Astrocyte of the cerebellum (primary cell): ENCODE data around the gene LAMTOR5.
"Not testable (repeated sequence)": the region's sequence is repeated elsewhere in the genome, so short reads cannot be mapped to it uniquely, and the experiment has no call there.

Experiments
- DNase-seq: peaks from one replicate; pipeline ENCODE4 v3.0.0-alpha.2; 2011; ENCODE audit warnings: low read depth
- H3K4me3 ChIP-seq: 2 replicates; pipeline ENCODE4 v1.5.1; 2011; ENCODE audit warnings: mild to moderate bottlenecking, low read depth, low read length, moderate library complexity
- in situ Hi-C: cut with HindIII; loops from 2 replicates; pipeline ENCODE4 v1.10.0; 2017; ENCODE audit warnings: low sequenced_read_pairs
- TF ChIP-seq, protein P1 (sequence below): IDR thresholded peaks from 2 replicates; pipeline ENCODE4 v1.5.1; 2012; ENCODE audit warnings: low read length, low read depth, moderate library complexity, mild to moderate bottlenecking; ENCODE audit errors: missing control alignments

Gene LAMTOR5

DNA sequence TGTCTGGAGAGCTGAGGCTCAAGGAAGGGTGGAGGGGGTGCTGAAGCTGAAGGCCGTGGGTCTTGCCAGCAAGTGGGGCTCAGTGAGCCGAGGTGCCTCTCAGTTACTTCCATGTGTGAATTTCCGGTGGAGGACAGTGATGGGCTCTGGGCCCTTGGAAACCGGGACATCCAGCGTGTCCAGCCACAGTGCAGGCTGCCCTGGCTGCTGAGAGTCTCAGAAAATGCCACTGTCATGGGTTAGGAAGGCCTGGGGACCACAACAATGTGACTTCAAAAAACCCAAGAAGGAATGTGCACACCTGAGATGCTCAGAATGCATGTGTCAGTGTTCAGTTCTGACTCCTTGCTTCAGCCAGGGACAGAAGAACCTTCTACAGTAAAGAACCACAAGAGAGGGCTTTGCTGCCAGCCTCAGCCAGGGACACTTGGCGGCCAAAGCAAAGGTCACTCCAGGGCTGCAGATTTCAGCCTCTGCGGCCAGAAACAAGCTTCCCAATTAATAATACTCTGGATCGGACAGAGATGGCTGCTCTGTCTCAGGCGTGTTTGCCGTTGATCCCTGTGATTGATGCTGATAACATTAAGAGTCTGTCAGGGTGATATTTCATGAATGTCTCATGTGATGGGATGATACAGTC lies 12.6 kb upstream of the LAMTOR5 start:
- in situ Hi-C loops = no loop called here
- no peak for DNase-seq
- H3K4me3 ChIP-seq = no peak overlapping the region
- TF ChIP-seq, protein P1, sequence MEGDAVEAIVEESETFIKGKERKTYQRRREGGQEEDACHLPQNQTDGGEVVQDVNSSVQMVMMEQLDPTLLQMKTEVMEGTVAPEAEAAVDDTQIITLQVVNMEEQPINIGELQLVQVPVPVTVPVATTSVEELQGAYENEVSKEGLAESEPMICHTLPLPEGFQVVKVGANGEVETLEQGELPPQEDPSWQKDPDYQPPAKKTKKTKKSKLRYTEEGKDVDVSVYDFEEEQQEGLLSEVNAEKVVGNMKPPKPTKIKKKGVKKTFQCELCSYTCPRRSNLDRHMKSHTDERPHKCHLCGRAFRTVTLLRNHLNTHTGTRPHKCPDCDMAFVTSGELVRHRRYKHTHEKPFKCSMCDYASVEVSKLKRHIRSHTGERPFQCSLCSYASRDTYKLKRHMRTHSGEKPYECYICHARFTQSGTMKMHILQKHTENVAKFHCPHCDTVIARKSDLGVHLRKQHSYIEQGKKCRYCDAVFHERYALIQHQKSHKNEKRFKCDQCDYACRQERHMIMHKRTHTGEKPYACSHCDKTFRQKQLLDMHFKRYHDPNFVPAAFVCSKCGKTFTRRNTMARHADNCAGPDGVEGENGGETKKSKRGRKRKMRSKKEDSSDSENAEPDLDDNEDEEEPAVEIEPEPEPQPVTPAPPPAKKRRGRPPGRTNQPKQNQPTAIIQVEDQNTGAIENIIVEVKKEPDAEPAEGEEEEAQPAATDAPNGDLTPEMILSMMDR = no peak

DNA sequence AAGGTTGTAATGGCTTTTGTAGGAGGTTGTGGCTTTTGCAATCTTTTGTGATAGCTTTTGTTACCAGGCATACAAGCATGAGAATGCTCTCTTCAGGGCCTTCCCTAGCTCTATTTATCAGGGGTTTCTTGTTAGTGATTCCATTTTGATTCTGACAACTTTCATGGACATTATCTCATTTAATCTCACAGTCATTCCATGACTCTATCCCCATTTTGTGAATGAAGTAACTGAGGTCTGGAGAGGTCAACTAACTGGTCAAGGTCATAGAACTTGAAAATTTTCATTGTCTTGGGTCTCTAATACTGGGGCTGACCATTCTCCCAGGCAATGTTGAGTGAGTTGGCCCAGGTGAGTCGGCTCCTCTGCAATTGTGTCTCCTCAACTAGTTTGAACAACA lies 11.2 kb upstream of the LAMTOR5 start:
- H3K4me3 ChIP-seq = no peak overlapping the region
- TF ChIP-seq, protein P1 = no peak
- DNase-seq = no peak
- in situ Hi-C loops = no loop called here

DNA sequence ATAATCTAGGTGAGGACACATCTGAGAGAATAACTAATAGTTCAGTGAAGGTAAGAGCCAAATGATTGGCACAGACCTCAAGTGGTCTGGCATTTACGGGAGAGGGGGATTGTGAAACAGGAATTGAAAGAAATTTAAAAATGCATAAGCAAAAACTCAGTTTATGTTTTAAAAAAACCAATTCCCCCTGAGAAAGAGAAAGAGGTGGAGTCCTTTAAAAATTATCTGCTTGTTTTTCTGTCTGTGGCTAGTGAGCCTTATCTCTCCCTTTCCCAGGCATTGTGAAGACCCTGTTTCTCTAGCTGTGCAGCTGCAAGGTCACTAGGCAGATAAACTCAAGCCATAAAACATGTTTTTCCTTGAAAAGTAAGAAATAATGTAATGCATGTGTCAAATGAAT lies 5.6 kb upstream of the LAMTOR5 start:
- DNase-seq, in situ Hi-C loops, H3K4me3 ChIP-seq: not testable (repeated sequence)

DNA sequence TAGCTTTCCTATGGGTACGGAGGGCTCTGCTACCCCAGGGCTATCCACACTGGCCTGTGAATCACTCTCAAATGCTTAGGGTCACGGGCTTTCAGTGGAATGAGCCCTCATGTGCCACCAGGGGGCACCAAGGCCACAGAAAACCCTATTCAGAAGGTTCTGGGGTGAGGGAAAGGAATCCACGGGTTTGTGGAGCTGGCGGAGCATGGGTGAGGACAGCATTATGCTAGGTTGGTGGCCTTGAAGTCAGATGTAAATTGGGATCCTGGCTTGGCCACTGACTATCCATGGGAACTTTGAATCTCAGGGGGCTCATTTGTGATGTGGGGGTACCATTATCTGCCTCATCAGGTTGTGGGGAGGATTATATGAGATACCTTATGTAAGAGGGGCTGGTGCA lies 5.1 kb upstream of the LAMTOR5 start:
- peak; percentile 18 for DNase-seq

DNA sequence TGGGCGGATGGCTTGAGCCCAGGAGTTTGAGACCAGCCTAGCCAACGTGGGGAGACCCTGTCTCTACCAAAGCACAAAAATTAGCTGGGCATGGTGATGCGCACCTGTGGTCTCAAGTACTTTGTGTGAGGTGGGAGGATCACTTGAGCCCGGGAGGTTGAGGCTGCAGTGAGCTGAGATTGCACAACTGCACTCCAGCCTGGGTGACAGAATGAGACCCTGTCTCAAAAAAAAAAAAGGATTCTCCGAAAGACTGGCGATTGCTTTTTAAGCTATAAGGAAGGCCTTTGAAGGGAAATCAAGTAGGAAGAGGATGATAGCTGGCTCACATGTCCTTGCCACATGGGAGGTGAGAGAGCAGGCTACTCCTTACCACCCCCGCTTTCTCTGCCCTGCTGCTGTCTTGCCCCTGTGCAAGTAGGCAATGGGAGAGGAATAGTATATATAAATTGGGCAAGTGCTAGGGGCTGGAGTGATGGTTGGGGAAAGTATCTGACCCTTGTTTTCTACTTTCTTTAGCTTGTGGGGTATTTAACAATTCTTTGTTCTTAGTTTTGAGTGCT lies 3.8 kb upstream of the LAMTOR5 start:
- no peak overlapping the region for H3K4me3 ChIP-seq
- in situ Hi-C loops = no loop called here
- DNase-seq = no peak
- TF ChIP-seq, protein P1 = no peak

More for the DNA sequence above, 5.1 kb upstream of the LAMTOR5 start:
- in situ Hi-C loops = no loop called here
- TF ChIP-seq, protein P1 = peak; percentile 74
- no peak overlapping the region for H3K4me3 ChIP-seq

DNA sequence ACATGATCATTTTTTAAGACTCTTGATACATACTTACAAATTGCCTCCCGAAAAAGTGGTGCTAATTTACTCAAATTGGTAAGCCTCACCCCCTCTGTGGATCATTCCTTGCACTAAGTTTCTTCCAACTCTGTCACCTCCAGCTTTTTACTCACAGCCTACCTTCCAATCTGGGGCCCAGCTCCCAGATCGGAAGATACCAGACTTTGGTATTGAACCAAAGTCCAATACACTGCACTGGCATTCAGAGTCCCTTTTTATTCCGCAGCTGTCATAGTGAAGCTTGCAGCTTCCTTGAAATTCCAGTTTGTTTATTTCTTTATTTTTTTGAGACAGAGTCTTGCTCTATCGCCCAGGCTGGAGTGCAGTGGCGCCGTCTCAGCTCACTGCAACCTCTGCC lies 1.8 kb upstream of the LAMTOR5 start:
- DNase-seq = no peak
- H3K4me3 ChIP-seq = no peak overlapping the region
- in situ Hi-C loops = no loop called here
- TF ChIP-seq, protein P1 = no peak

DNA sequence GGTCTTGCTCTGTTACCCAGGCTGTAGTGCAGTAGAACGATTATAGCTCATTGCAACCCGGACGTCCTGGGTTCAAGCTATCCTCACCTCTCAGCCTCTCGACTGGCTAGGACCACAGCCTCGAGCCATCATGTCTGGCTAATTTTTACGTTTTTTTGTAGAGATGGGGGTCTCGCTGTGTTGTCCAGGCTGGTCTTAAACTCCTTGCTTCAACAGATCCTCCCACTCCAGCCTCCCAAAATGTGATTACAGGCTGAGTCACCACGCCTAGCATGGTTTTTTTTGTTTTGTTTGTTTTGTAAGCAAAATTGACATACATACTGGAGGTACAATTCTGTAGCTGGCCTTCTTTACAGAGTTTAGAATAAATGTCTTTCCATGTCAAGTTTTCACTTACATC lies 994 bp upstream of the LAMTOR5 start:
- H3K4me3 ChIP-seq = no peak overlapping the region
- in situ Hi-C loops = no loop called here
- no peak for DNase-seq
- TF ChIP-seq, protein P1 = no peak

DNA sequence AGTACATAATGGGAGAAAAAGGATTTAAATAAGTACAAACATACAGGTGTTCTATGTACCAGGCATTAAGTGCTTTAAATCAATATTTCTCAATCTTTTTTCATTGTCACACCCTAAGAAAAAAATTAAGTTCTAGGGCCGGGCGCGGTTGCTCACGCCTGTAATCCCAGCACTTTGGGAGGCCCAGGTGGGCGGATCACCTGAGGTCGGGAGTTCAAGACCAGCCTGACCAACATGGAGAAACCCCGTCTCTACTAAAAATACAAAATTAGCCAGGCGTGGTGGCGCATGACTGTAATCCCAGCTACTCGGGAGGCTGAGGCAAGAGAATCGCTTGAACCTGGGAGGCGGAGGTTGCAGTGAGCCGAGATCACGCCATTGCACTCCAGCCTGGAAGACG lies 1.1 kb downstream of the LAMTOR5 start:
- DNase-seq, in situ Hi-C loops: not testable (repeated sequence)
- H3K4me3 ChIP-seq = peak overlapping the region; percentile 79
